GM19372 (cell line): ENCODE results near the gene FHOD3.

Experiments used
- ATAC-seq: cut with Tn5 transposase; IDR thresholded peaks from one replicate; pipeline ENCODE4 v1.9.1; 2021; ENCODE audit warnings: mild to moderate bottlenecking, low read depth, moderate library complexity; ENCODE audit not compliant: unreplicated experiment

The FHOD3 gene

GRCh38 chr18:36465276-36465675 lies 167.8 kb downstream of the FHOD3 start:
- ATAC-seq: no peak

- ATAC-seq: no peak
Measured at GRCh38 chr18:36465970-36466369, 168.5 kb downstream of the FHOD3 start.

- no peak for ATAC-seq
Measured at GRCh38 chr18:36467614-36468013, 170.1 kb downstream of the FHOD3 start.

GRCh38 chr18:36468161-36468560 lies 170.6 kb downstream of the FHOD3 start:
- ATAC-seq: no peak

- no peak for ATAC-seq
Measured at GRCh38 chr18:36469461-36469860, 171.9 kb downstream of the FHOD3 start.

GRCh38 chr18:36470896-36471295 lies 173.4 kb downstream of the FHOD3 start:
- ATAC-seq: no peak

- ATAC-seq: no peak
Measured at GRCh38 chr18:36471393-36471792, 173.9 kb downstream of the FHOD3 start.

- no peak for ATAC-seq
Measured at GRCh38 chr18:36476433-36476832, 178.9 kb downstream of the FHOD3 start.

GRCh38 chr18:36477776-36478175 lies 180.3 kb downstream of the FHOD3 start:
- ATAC-seq: no peak

GRCh38 chr18:36481201-36481657 lies 183.7 kb downstream of the FHOD3 start:
- ATAC-seq: no peak

- no peak for ATAC-seq
Measured at GRCh38 chr18:36481935-36482334, 184.4 kb downstream of the FHOD3 start.

- no peak for ATAC-seq
Measured at GRCh38 chr18:36484591-36484990, 187.1 kb downstream of the FHOD3 start.

GRCh38 chr18:36485772-36486171 lies 188.3 kb downstream of the FHOD3 start:
- no peak for ATAC-seq

- no peak for ATAC-seq
Measured at GRCh38 chr18:36488131-36488530, 190.6 kb downstream of the FHOD3 start.

- ATAC-seq: no peak
Measured at GRCh38 chr18:36490897-36491296, 193.4 kb downstream of the FHOD3 start.

- ATAC-seq: no peak
Measured at GRCh38 chr18:36492604-36493329, 195.3 kb downstream of the FHOD3 start.

GRCh38 chr18:36493349-36494159 lies 196.0 kb downstream of the FHOD3 start:
- no peak for ATAC-seq

GRCh38 chr18:36494160-36494437 lies 196.6 kb downstream of the FHOD3 start:
- no peak for ATAC-seq

- no peak for ATAC-seq
Measured at GRCh38 chr18:36496022-36496421, 198.5 kb downstream of the FHOD3 start.

- peak; percentile 60 for ATAC-seq
Measured at GRCh38 chr18:36499938-36500337, 202.4 kb downstream of the FHOD3 start.

GRCh38 chr18:36501100-36501499 lies 203.6 kb downstream of the FHOD3 start:
- ATAC-seq: no peak

GRCh38 chr18:36503477-36503876 lies 206.0 kb downstream of the FHOD3 start:
- no peak for ATAC-seq
